ENCODE data around the gene LHX2.

Gene LHX2

DNA sequence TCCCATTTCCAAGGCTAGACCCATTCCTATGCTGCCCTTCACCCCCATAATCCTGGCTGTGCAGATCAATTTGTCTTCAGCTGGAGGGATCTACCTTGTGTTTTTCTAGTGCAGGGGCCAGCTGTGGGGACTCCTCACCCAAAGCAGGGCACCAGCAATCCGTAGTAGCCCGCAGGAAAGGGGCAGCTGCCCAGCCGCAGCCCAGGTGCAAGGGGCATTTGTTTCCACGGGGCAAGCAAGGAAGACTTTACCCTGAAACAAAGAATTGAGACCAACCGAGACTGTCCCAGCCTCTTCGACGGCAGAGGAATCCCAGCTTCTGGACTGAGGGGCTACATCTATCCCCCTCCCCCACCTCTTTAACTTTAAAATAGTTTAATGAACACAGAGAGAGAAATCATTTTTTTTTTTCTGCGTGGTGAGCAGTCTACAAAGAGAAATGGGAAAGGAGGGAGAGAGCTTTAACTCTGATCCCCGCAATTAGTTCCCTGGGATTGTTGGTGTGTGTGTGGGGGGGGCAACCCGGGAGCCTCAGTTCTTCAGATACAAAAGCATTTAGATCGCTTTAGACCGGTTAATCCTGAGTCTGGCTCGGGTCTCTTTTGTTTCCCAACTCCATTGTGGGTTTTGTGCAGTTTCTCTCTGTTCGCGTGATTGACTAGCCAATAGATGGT lies 10.6 kb upstream of the LHX2 start:
- Histone ChIP-seq H3K79me2 (ENCODE audit: insufficient read depth, low read depth) (no peaks in the 10 kb centered on the region), H3K36me3 (ENCODE audit: insufficient read depth) (no peaks in the 10 kb centered on the region), H2AFZ (ENCODE audit: low read depth) (no peak overlapping the region), H3K9ac (no peak overlapping the region), H3K4me1 (ENCODE audit: low read depth, poor library complexity, severe bottlenecking) (peaks cover 39% of the 10 kb centered on the region), H3K4me3 (IDR thresholded peaks at IDR 0.05; ENCODE audit: insufficient read depth, low read depth, low read length) (no peak overlapping the region), H3K4me2 (0 out of 2 replicates have a peak overlapping the region, but pooled peaks have one; percentile 54), H3K27ac (no peak overlapping the region), H3K27me3 (ENCODE audit: insufficient read depth, low read depth) (peaks cover 16% of the 10 kb centered on the region), H4K20me1 (ENCODE audit: insufficient read depth) (no peaks in the 10 kb centered on the region)
- TF ChIP-seq, protein P1, sequence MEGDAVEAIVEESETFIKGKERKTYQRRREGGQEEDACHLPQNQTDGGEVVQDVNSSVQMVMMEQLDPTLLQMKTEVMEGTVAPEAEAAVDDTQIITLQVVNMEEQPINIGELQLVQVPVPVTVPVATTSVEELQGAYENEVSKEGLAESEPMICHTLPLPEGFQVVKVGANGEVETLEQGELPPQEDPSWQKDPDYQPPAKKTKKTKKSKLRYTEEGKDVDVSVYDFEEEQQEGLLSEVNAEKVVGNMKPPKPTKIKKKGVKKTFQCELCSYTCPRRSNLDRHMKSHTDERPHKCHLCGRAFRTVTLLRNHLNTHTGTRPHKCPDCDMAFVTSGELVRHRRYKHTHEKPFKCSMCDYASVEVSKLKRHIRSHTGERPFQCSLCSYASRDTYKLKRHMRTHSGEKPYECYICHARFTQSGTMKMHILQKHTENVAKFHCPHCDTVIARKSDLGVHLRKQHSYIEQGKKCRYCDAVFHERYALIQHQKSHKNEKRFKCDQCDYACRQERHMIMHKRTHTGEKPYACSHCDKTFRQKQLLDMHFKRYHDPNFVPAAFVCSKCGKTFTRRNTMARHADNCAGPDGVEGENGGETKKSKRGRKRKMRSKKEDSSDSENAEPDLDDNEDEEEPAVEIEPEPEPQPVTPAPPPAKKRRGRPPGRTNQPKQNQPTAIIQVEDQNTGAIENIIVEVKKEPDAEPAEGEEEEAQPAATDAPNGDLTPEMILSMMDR (conservative IDR thresholded peaks at IDR 0.05; ENCODE audit: low read depth, low read length), result no peak

DNA sequence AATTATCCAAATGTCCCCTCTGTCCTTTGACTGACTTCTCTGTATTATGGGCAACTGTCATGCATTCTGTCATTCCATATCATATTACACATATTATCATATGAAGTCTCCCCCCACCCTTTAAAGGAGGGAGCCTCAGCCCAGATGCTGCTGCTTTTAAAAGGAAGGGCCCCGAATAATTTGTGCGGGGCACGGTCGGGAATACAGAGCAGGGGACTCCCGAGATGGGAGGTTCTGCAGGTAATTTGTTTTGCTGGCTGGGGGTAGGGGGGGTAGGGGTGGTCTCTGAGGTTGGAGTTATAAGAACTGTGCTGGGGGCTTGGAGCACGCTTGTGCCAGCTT lies 10.1 kb upstream of the LHX2 start:
- Histone ChIP-seq H3K4me1 (ENCODE audit: low read depth, poor library complexity, severe bottlenecking) (peaks cover 34% of the 10 kb centered on the region), H4K20me1 (ENCODE audit: insufficient read depth) (no peaks in the 10 kb centered on the region)

DNA sequence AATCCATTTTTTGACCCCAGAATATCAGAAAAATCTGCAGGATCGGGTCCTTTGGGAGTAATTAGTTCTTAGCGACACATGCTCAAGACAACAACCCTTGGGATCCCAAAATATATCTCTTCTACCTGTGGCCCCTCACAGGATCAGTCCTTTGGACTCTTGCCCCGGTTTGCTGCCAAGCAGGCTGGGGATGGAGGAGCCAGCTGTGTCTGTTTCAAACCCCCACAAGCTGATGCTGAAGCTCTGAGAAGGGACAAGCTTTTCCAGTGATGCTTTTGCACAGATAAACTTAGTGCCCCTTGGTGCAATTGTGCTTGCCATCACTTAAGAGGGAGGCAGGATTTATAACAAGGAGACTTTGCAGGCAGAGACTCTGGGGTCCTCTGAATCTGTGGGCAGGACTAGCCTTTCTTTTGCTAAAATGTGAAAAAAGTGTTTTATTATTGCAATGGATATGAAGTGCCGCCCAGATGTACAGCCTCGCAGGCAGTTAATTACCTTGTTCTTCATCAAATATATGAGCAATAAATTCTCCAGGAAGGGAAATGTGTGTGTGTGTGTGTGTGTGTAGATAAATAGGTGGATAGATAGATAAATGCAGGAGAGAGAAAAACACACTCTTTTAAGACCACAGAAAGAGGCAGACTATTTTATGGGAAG lies 9.6 kb upstream of the LHX2 start:
- Histone ChIP-seq H3K9ac (no peak overlapping the region), H3K36me3 (ENCODE audit: insufficient read depth) (no peaks in the 10 kb centered on the region), H3K4me2 (no peak overlapping the region), H3K27ac (no peak overlapping the region), H3K4me3 (IDR thresholded peaks at IDR 0.05; ENCODE audit: insufficient read depth, low read depth, low read length) (no peak overlapping the region), H3K27me3 (ENCODE audit: insufficient read depth, low read depth) (peaks cover 16% of the 10 kb centered on the region), H2AFZ (ENCODE audit: low read depth) (no peak overlapping the region), H3K79me2 (ENCODE audit: insufficient read depth, low read depth) (no peaks in the 10 kb centered on the region), H3K4me1 (ENCODE audit: low read depth, poor library complexity, severe bottlenecking) (peaks cover 29% of the 10 kb centered on the region), H4K20me1 (ENCODE audit: insufficient read depth) (no peaks in the 10 kb centered on the region)
- TF ChIP-seq, protein P1 (conservative IDR thresholded peaks at IDR 0.05; ENCODE audit: low read depth, low read length), result no peak

More for the DNA sequence above, 10.1 kb upstream of the LHX2 start:
- Histone ChIP-seq H3K9ac (no peak overlapping the region), H3K4me3 (IDR thresholded peaks at IDR 0.05; ENCODE audit: insufficient read depth, low read depth, low read length) (no peak overlapping the region), H3K4me2 (no peak overlapping the region), H3K27ac (no peak overlapping the region), H3K36me3 (ENCODE audit: insufficient read depth) (no peaks in the 10 kb centered on the region), H2AFZ (ENCODE audit: low read depth) (no peak overlapping the region), H3K27me3 (ENCODE audit: insufficient read depth, low read depth) (peaks cover 16% of the 10 kb centered on the region), H3K79me2 (ENCODE audit: insufficient read depth, low read depth) (no peaks in the 10 kb centered on the region)
- TF ChIP-seq, protein P1 (conservative IDR thresholded peaks at IDR 0.05; ENCODE audit: low read depth, low read length), result no peak

DNA sequence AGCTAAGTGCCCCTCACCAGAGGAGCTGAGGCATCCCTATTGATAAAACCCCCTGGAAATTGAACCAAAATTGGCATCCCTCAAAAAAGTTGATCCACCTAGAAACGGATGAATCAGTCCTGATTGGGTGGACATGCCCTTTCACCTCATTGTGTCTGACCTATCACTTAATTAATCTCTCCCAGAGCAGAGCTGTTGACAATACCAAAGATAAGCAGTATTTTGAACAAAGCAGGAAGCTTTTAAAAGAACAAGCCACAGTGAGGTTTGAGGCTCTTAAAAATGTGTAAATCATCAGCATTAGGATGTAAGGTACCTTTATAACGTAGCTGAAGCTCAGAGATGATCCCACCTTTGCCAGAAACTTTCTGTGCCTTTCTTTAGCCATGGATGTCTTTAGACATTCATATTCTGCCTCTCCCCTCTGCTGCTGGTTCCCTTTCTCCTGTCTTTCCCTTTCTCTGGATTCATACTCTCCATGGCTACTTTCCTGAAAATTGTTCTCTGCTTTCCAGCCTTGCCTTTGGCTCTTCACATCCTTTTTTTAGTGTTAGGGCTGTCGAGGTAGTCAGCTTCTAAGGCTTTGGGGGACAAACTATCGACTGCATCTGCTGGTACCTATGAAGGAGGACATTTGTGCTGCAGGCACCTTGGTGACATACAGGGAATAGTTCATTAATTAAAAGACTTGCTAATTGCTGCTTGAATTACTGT lies 7.8 kb upstream of the LHX2 start:
- Histone ChIP-seq H3K79me2 (ENCODE audit: insufficient read depth, low read depth) (no peaks in the 10 kb centered on the region), H3K36me3 (ENCODE audit: insufficient read depth) (no peaks in the 10 kb centered on the region), H3K4me1 (ENCODE audit: low read depth, poor library complexity, severe bottlenecking) (peaks cover 11% of the 10 kb centered on the region), H3K27ac (no peak overlapping the region), H3K9ac (no peak overlapping the region), H2AFZ (ENCODE audit: low read depth) (no peak overlapping the region), H3K4me3 (IDR thresholded peaks at IDR 0.05; ENCODE audit: insufficient read depth, low read depth, low read length) (no peak overlapping the region), H4K20me1 (ENCODE audit: insufficient read depth) (no peaks in the 10 kb centered on the region), H3K27me3 (ENCODE audit: insufficient read depth, low read depth) (peaks cover 16% of the 10 kb centered on the region), H3K4me2 (no peak overlapping the region)
- TF ChIP-seq, protein P1 (conservative IDR thresholded peaks at IDR 0.05; ENCODE audit: low read depth, low read length), result no peak
